HepG2 (cell line): Measurements from ENCODE around the gene TUBB8. TPM values are rescaled to one million over a fixed set of nuclear protein-coding genes. Genes with fewer than 3 reads are reported as not detected.

Experiments
- ATAC-seq: fragments of 200-7000 bp; cut with Tn5 transposase; 3 replicates; pipeline ENCODE4 v1.9.1; 2020; ENCODE audit warnings: mild to moderate bottlenecking, moderate library complexity
- BruUV-seq: library from RNA; stranded (reverse); fragments of 400-500 nt; replicated peaks from 2 replicates; lab custom pipeline; 2021; lab: Mats Ljungman, UMichigan
- CTCF ChIA-PET: fragments of 300-600 bp; formaldehyde crosslinking; extraction: SDS; loops from one replicate; lab custom pipeline; 2021; ENCODE audit warnings: low total read pairs, inconsistent platforms, low intra/inter-chr PET ratio; lab: Yijun Ruan, JAX
- POLR2A ChIA-PET: fragments of 350-600 bp; sonication (Branson Sonifier 250); formaldehyde crosslinking; loops from one replicate; lab custom pipeline; 2020; ENCODE audit warnings: antibody characterized with exemption, inconsistent platforms; lab: Yijun Ruan, JAX
- DNase-seq: peaks from one replicate; pipeline ENCODE4 v3.0.0-alpha.2; 2015; ENCODE audit warnings: low spot score
- FAIRE-seq: peaks from 3 replicates; lab custom pipeline; 2011; peaks lifted over from hg19 to GRCh38; lab: Jason Lieb, UNC
- H2AFZ ChIP-seq: one replicate; pipeline ENCODE4 v1.6.1; 2011; ENCODE audit warnings: low read length, inconsistent platforms
- H3K27ac ChIP-seq: fragments of 300-600 bp; 3 replicates; pipeline ENCODE4 v1.8.0; 2011; ENCODE audit warnings: mixed run types, mild to moderate bottlenecking, mixed read lengths, low read length, inconsistent platforms; ENCODE audit not compliant: insufficient read depth; ENCODE audit errors: extremely low read length
- H3K27me3 ChIP-seq, 2 experiments: fragments of 200-600 bp in 1 of 2; 2 replicates in 1 of 2; 3 replicates in 1 of 2; pipeline versions ENCODE4 v1.6.0 to v1.8.0; 2011; ENCODE audit warnings: low read length in 2 of 2, mild to moderate bottlenecking in 2 of 2, moderate library complexity in 2 of 2, inconsistent platforms in 1 of 2; ENCODE audit not compliant: insufficient read depth in 2 of 2, control insufficient read depth in 1 of 2
- H3K36me3 ChIP-seq, 2 experiments: fragments of 200-600 bp in 1 of 2; replicated peaks in 1 of 2; 2 replicates in 1 of 2; 3 replicates in 1 of 2; pipeline versions ENCODE4 v1.5.1 to v1.8.0; 2011; ENCODE audit warnings: low read length in 2 of 2, inconsistent platforms in 1 of 2; ENCODE audit not compliant: insufficient read depth in 2 of 2, control insufficient read depth in 1 of 2
- H3K4me1 ChIP-seq: 2 replicates; pipeline ENCODE4 v1.5.1; 2012; ENCODE audit warnings: low read length, inconsistent platforms; ENCODE audit not compliant: insufficient read depth
- H3K4me2 ChIP-seq: 2 replicates; pipeline ENCODE4 v1.6.0; 2011; ENCODE audit warnings: low read depth, low read length, inconsistent platforms
- H3K4me3 ChIP-seq, 3 experiments: fragments of 200-600 bp in 1 of 3; sonication (generic), shearing (Covaris generic) in 1 of 3; replicated peaks in 1 of 3; 2 replicates each; pipeline ENCODE4 v1.5.1; 2011 to 2016; ENCODE audit warnings: low read length in 3 of 3, inconsistent platforms in 2 of 3, low read depth in 2 of 3, mild to moderate bottlenecking in 2 of 3, control low read depth in 1 of 3, mixed read lengths in 1 of 3; ENCODE audit not compliant: insufficient read depth in 1 of 3
- H3K79me2 ChIP-seq: one replicate; pipeline ENCODE4 v1.6.1; 2011; ENCODE audit warnings: low read length, inconsistent platforms; ENCODE audit not compliant: insufficient read depth
- H3K9ac ChIP-seq: 2 replicates; pipeline ENCODE4 v1.6.0; 2011; ENCODE audit warnings: mild to moderate bottlenecking, low read depth, low read length, inconsistent platforms; ENCODE audit not compliant: insufficient read depth
- H3K9me3 ChIP-seq: 2 replicates; pipeline ENCODE4 v1.5.1; 2012; ENCODE audit warnings: mild to moderate bottlenecking, low read length
- H4K20me1 ChIP-seq: 2 replicates; pipeline ENCODE4 v1.6.0; 2011; ENCODE audit warnings: inconsistent platforms, mild to moderate bottlenecking, low read length, moderate library complexity; ENCODE audit not compliant: insufficient read depth
- ARNTL ChIP-seq: sonication (generic); formaldehyde crosslinking; IDR thresholded peaks from 2 replicates; pipeline ENCODE4 v1.4.0; 2020; ENCODE audit warnings: mild to moderate bottlenecking, missing genetic modification reagents
- EED ChIP-seq: sonication (generic); formaldehyde crosslinking; IDR thresholded peaks from 2 replicates; pipeline ENCODE4 v1.5.0; 2020; ENCODE audit warnings: mild to moderate bottlenecking, missing genetic modification reagents
- HMGA1 ChIP-seq: sonication (generic); formaldehyde crosslinking; conservative IDR thresholded peaks from 2 replicates; pipeline ENCODE4 v1.4.0; 2020; ENCODE audit warnings: missing genetic modification reagents
- MEIS2 ChIP-seq: sonication (generic); formaldehyde crosslinking; IDR thresholded peaks from 2 replicates; pipeline ENCODE4 v1.9.0; 2021; ENCODE audit warnings: mild to moderate bottlenecking, missing genetic modification reagents
- RXRB ChIP-seq: IDR thresholded peaks from 2 replicates; pipeline ENCODE4 v1.6.1; 2016; ENCODE audit warnings: borderline replicate concordance, missing genetic modification reagents, missing compliant biosample characterization
- THAP8 ChIP-seq: sonication (generic); formaldehyde crosslinking; IDR thresholded peaks from 2 replicates; pipeline ENCODE4 v1.5.1; 2020; ENCODE audit warnings: missing genetic modification reagents, mild to moderate bottlenecking, borderline replicate concordance
- TRAFD1 ChIP-seq: sonication (generic); formaldehyde crosslinking; IDR thresholded peaks from 2 replicates; pipeline ENCODE4 v1.5.1; 2020; ENCODE audit warnings: missing genetic modification reagents, mild to moderate bottlenecking, borderline replicate concordance
- U2AF2 ChIP-seq: fragments of 200-400 bp; formaldehyde crosslinking; IDR thresholded peaks from 2 replicates; pipeline ENCODE4 v1.6.1; 2017; ENCODE audit warnings: low read depth, mild to moderate bottlenecking, low read length
- ZNF33A ChIP-seq: sonication (generic); formaldehyde crosslinking; IDR thresholded peaks from 2 replicates; pipeline ENCODE4 v1.5.1; 2020; ENCODE audit warnings: missing genetic modification reagents, mild to moderate bottlenecking, moderate library complexity, borderline replicate concordance
- ZNF33B ChIP-seq: sonication (generic); formaldehyde crosslinking; IDR thresholded peaks from 2 replicates; pipeline ENCODE4 v1.5.1; 2020; ENCODE audit warnings: mild to moderate bottlenecking, missing genetic modification reagents
- ZNF556 ChIP-seq: sonication (generic); formaldehyde crosslinking; IDR thresholded peaks from 2 replicates; pipeline ENCODE4 v1.4.0; 2020; ENCODE audit warnings: mild to moderate bottlenecking, missing genetic modification reagents, borderline replicate concordance
- WGBS: methylation state at CpG from one replicate; pipeline ENCODE4 v1.1.6; 2017; ENCODE audit warnings: low lambda C conversion rate; 5-methylcytosine and 5-hydroxymethylcytosine counted together
- in situ Hi-C: cut with HindIII; loops from 2 replicates; pipeline ENCODE4 v1.10.0; 2017; ENCODE audit warnings: low pct_unique_long_range_greater_than_20kb; ENCODE audit not compliant: extremely low pct_ligation_motif_present
- intact Hi-C: fragments of 100-400 bp; cut with micrococcal nuclease; formaldehyde crosslinking; loops from one replicate; pipeline ENCODE4 v1.10.0; 2022; ENCODE audit not compliant: unreplicated experiment
- polyA plus RNA-seq, 8 experiments: library from polyadenylated mRNA; depleted of rRNA in 3 of 8; stranded (reverse) in 7 of 8; unstranded in 1 of 8; fragments of >200 nt; fragmentation: Illumina TruSeq in 4 of 8; extraction: Trizol in 4 of 8; gene quantifications; 2 replicates each; pipeline versions ENCODE4 v1.2.1 to v1.2.3, GENCODE V29; 2011 to 2016; ENCODE audit warnings: low read depth in 4 of 8, missing spikeins in 1 of 8, mixed read lengths in 1 of 8; ENCODE audit not compliant: insufficient read depth in 1 of 8
- total RNA-seq, 5 experiments: library from RNA; depleted of rRNA; stranded (reverse); fragments of >200 nt; fragmentation: Illumina TruSeq; extraction: Trizol; gene quantifications; 2 replicates each; pipeline ENCODE4 v1.2.3, GENCODE V29; 2016; ENCODE audit warnings: low read depth in 1 of 5
- TF ChIP-seq, protein P1 (sequence below): sonication (generic); formaldehyde crosslinking; IDR thresholded peaks from 2 replicates; pipeline ENCODE4 v1.5.0; 2020; ENCODE audit warnings: missing genetic modification reagents, mild to moderate bottlenecking, borderline replicate concordance

TUBB8 gene
- total and polyA plus RNA-seq, 2 of the 13 experiments (the other 11 are each of a cell fraction or from before 2014, with no cell fraction given), result 0.31 to 0.50 TPM

- no CpG with 5 or more reads among the region's 7 CpGs for WGBS
- FAIRE-seq (no peak), ATAC-seq (no peak), DNase-seq (no peak)
- CTCF ChIA-PET, result no interaction called here
- Histone ChIP-seq H3K4me2 (no peak overlapping the region), H3K36me3 (no peaks in the 10 kb centered on the region), H3K27ac (no peak overlapping the region), H2AFZ (no peak overlapping the region), H3K9ac (no peak overlapping the region), H3K9me3 (no peaks in the 10 kb centered on the region), H3K79me2 (no peaks in the 10 kb centered on the region), H3K27me3 (peaks cover 2 to 11% of the 10 kb centered on the region in 2 experiments; a peak in 3 of 5 replicates), H3K4me1 (no peaks in the 10 kb centered on the region)
- in situ Hi-C loops (no loop called here), intact Hi-C loops (no loop called here)
- POLR2A ChIA-PET, result no interaction called here
- BruUV-seq, result no TSS peak
- TF ChIP-seq ZNF33A (CRISPR knock-in tag), result no peak
- no peak for TF ChIP-seq HMGA1 (CRISPR knock-in tag)
- TF ChIP-seq RXRB (CRISPR knock-in tag), result no peak
- no peak for TF ChIP-seq ZNF33B
- no peak for TF ChIP-seq MEIS2 (CRISPR knock-in tag)
- TF ChIP-seq TRAFD1 (CRISPR knock-in tag), result no peak
- no peak for TF ChIP-seq THAP8
- no peak for TF ChIP-seq ZNF556 (CRISPR knock-in tag)
- no peak for TF ChIP-seq EED (CRISPR knock-in tag)
- no peak for TF ChIP-seq U2AF2
- no peak for TF ChIP-seq ARNTL (CRISPR knock-in tag)
- TF ChIP-seq, protein P1, sequence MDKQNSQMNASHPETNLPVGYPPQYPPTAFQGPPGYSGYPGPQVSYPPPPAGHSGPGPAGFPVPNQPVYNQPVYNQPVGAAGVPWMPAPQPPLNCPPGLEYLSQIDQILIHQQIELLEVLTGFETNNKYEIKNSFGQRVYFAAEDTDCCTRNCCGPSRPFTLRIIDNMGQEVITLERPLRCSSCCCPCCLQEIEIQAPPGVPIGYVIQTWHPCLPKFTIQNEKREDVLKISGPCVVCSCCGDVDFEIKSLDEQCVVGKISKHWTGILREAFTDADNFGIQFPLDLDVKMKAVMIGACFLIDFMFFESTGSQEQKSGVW (CRISPR knock-in tag), result no peak
- TF ChIP-seq, all 625 proteins: peak for 0
- H4K20me1 ChIP-seq, result no peaks in the 10 kb centered on the region
- H3K4me3 ChIP-seq, result no peak overlapping the region
Observed at GRCh38 chr10:80477-81105, 31.5 kb upstream of the TUBB8 start.
